ENCODE results near the gene ABHD1.

The ABHD1 gene

GRCh38 chr2:27089111-27089954 lies 34.3 kb upstream of the ABHD1 start:
- DNase-seq (ENCODE audit: insufficient read length) (no peak), FAIRE-seq (no peak)
- TF ChIP-seq TAF1 (IDR thresholded peaks at IDR 0.05; ENCODE audit: borderline replicate concordance, low read depth, low read length): no peak
- TF ChIP-seq POLR2A (IDR thresholded peaks at IDR 0.05; ENCODE audit: low read depth, low read length): no peak
- TF ChIP-seq POLR2AphosphoS5 (IDR thresholded peaks at IDR 0.05; ENCODE audit: low read depth, low read length): no peak

GRCh38 chr2:27091746-27092695 lies 31.6 kb upstream of the ABHD1 start:
- TF ChIP-seq POLR2A (IDR thresholded peaks at IDR 0.05; ENCODE audit: low read depth, low read length) (no peak), TAF1 (IDR thresholded peaks at IDR 0.05; ENCODE audit: borderline replicate concordance, low read depth, low read length) (no peak), POLR2AphosphoS5 (IDR thresholded peaks at IDR 0.05; ENCODE audit: low read depth, low read length) (no peak)
- DNase-seq (ENCODE audit: insufficient read length) (no peak), FAIRE-seq (no peak)

GRCh38 chr2:27092696-27093429 lies 30.8 kb upstream of the ABHD1 start:
- no peak for FAIRE-seq
- DNase-seq (ENCODE audit: insufficient read length): no peak
- TF ChIP-seq POLR2AphosphoS5 (IDR thresholded peaks at IDR 0.05; ENCODE audit: low read depth, low read length) (no peak), POLR2A (IDR thresholded peaks at IDR 0.05; ENCODE audit: low read depth, low read length) (no peak), TAF1 (IDR thresholded peaks at IDR 0.05; ENCODE audit: borderline replicate concordance, low read depth, low read length) (no peak)

- DNase-seq (ENCODE audit: insufficient read length) (no peak), FAIRE-seq (no peak)
- no peak for TF ChIP-seq POLR2A (IDR thresholded peaks at IDR 0.05; ENCODE audit: low read depth, low read length)
- TF ChIP-seq POLR2AphosphoS5 (IDR thresholded peaks at IDR 0.05; ENCODE audit: low read depth, low read length): no peak
Measured at GRCh38 chr2:27093430-27094352, 29.9 kb upstream of the ABHD1 start.

GRCh38 chr2:27094353-27094984 lies 29.1 kb upstream of the ABHD1 start:
- FAIRE-seq (no peak), DNase-seq (ENCODE audit: insufficient read length) (no peak)
- TF ChIP-seq POLR2AphosphoS5 (IDR thresholded peaks at IDR 0.05; ENCODE audit: low read depth, low read length) (no peak), TAF1 (IDR thresholded peaks at IDR 0.05; ENCODE audit: borderline replicate concordance, low read depth, low read length) (no peak)

GRCh38 chr2:27095427-27095744 lies 28.2 kb upstream of the ABHD1 start:
- FAIRE-seq: no peak
- no peak for TF ChIP-seq POLR2A (IDR thresholded peaks at IDR 0.05; ENCODE audit: low read depth, low read length)
- TF ChIP-seq POLR2AphosphoS5 (IDR thresholded peaks at IDR 0.05; ENCODE audit: low read depth, low read length): no peak
- no peak for TF ChIP-seq TAF1 (IDR thresholded peaks at IDR 0.05; ENCODE audit: borderline replicate concordance, low read depth, low read length)
- DNase-seq (ENCODE audit: insufficient read length): no peak

- TF ChIP-seq POLR2AphosphoS5 (IDR thresholded peaks at IDR 0.05; ENCODE audit: low read depth, low read length) (no peak), POLR2A (IDR thresholded peaks at IDR 0.05; ENCODE audit: low read depth, low read length) (no peak), TAF1 (IDR thresholded peaks at IDR 0.05; ENCODE audit: borderline replicate concordance, low read depth, low read length) (no peak)
- DNase-seq (ENCODE audit: insufficient read length) (peak; percentile 81), FAIRE-seq (peak; percentile 89)
Measured at GRCh38 chr2:27095745-27096651, 27.6 kb upstream of the ABHD1 start.

- DNase-seq (ENCODE audit: insufficient read length) (no peak), FAIRE-seq (no peak)
- no peak for TF ChIP-seq TAF1 (IDR thresholded peaks at IDR 0.05; ENCODE audit: borderline replicate concordance, low read depth, low read length)
- no peak for TF ChIP-seq POLR2AphosphoS5 (IDR thresholded peaks at IDR 0.05; ENCODE audit: low read depth, low read length)
- no peak for TF ChIP-seq POLR2A (IDR thresholded peaks at IDR 0.05; ENCODE audit: low read depth, low read length)
Measured at GRCh38 chr2:27096748-27097297, 26.8 kb upstream of the ABHD1 start.

- no peak for DNase-seq (ENCODE audit: insufficient read length)
- TF ChIP-seq POLR2AphosphoS5 (IDR thresholded peaks at IDR 0.05; ENCODE audit: low read depth, low read length): no peak
- TF ChIP-seq TAF1 (IDR thresholded peaks at IDR 0.05; ENCODE audit: borderline replicate concordance, low read depth, low read length): no peak
- TF ChIP-seq POLR2A (IDR thresholded peaks at IDR 0.05; ENCODE audit: low read depth, low read length): no peak
- no peak for FAIRE-seq
Measured at GRCh38 chr2:27097341-27097740, 26.3 kb upstream of the ABHD1 start.

Measured in GM12892 (cell line).